CD4-positive, alpha-beta T cell treated with Interleukin-17A for 1 hour (primary cell): Measurements from ENCODE around the gene LYZ.
"Not testable (repeated sequence)": the region's sequence is repeated elsewhere in the genome, so short reads cannot be mapped to it uniquely, and the experiment has no call there.

Source experiments
- DNase-seq: peaks from one replicate; pipeline ENCODE4 v3.0.0-alpha.2; 2020

The LYZ gene

DNA sequence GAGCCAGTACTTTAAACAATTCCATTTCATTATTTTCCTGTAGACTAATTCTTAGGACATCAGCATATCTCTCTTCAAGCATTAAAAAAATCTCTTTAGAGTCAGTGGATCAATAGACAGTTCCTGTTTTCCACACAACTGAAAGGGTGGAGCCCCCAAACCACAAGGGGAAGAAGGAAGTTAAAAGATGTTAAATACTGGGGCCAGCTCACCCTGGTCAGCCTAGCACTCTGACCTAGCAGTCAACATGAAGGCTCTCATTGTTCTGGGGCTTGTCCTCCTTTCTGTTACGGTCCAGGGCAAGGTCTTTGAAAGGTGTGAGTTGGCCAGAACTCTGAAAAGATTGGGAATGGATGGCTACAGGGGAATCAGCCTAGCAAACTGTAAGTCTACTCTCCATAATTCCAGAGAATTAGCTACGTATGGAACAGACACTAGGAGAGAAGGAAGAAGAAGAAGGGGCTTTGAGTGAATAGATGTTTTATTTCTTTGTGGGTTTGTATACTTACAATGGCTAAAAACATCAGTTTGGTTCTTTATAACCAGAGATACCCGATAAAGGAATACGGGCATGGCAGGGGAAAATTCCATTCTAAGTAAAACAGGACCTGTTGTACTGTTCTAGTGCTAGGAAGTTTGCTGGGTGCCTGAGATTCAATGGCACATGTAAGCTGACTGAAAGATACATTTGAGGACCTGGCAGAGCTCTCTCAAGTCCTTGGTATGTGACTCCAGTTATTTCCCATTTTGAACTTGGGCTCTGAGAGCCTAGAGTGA is at the start of gene LYZ:
TSS of gene LYZ (plus strand) at position 220 of the 777 bp plus-strand sequence. CDS start at position 248, 28 bp downstream.
- DNase-seq = peak; percentile 24

DNA sequence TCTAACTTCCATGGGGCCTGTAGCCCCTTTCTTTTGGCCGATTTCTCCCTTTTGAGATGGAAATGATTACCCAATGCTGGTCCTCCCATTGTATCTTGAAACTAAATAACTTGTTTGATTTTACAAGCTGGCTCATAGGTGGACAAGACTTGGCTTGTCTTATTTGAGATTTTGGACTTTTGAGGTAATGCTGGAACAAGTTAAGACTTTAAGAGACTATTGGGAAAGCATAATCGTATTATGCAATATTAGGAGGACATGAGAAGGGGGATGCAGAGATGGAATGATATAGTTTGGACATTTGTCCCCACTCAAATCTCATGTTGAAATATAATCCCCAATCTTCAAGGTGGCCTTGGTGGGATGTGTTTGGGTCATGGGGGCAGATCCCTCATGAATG is 49.2 kb upstream of the LYZ start:
- no peak for DNase-seq

DNA sequence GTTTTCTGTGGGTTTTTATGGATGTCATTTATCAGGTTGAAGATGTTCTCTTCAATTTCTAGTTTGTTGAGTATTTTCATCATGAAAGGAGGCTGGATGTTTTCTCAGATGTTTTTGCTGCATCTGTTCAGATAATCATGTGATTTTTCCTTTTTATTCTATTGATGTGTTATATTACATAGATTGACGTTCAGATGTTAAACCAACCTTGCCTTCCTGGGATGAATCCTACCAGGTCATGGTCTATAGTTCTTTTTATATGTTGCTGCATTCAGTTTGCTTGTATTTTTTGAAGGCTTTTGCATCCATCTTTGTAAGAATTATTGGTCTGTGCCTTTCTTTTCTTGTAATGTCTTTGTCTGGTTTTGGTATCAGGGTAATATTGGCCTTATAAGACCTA is 43.9 kb upstream of the LYZ start:
- no peak for DNase-seq

DNA sequence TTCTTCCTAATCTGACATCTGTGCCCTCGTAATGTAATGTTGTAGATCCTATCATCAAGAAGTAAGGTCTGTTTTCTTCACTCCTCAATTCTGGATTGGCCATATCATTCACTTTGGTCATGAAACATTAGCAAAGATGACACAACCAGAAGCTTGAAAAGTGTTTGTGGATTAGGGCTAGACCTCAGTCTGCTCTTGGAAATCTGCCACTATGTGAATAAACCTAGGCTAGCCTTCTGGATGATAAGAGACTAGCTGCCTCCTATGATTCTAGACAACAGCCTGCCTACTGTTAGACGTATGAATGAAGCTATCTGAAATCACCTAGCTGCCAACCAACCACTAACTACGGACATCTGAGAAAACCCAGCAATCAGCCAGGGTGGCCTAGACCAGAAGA is 38.7 kb upstream of the LYZ start:
- no peak for DNase-seq

DNA sequence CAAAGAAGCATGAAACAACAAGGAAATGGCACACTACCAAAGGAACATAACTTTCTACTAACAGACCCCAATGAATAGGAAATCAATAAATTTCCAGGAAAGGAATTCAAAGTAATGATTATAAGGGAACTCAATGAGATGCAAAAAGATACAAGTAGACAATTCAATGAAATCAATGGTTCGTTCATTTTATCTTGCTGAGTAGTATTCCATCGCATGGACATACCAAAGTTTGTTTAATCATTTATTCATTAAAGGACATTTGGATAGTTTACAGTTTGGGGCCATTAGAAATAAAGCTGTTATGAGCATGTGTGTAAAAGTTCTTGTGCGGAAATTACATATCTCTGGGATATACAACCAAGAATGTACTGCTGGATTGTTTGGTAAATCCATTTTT is 35.0 kb upstream of the LYZ start:
- no peak for DNase-seq

DNA sequence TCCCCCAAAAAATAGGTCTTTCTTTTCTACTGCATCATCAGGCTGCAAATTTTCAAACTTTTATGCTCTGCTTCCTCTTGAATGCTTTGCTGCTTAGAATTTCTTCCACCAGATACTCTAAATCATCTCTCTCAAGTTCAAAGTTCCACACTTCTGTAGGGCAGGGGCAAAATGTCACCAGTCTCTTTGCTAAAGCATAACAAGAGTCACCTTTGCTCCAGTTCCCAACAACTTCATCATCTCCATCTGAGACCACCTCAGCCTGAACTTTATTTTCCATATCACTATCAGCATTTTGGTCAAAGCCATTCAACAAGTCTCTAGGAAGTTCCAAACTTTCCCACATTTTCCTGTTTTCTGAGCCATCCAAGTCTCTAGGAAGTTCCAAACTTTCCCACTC is 31.4 kb upstream of the LYZ start:
- DNase-seq = not testable (repeated sequence)

DNA sequence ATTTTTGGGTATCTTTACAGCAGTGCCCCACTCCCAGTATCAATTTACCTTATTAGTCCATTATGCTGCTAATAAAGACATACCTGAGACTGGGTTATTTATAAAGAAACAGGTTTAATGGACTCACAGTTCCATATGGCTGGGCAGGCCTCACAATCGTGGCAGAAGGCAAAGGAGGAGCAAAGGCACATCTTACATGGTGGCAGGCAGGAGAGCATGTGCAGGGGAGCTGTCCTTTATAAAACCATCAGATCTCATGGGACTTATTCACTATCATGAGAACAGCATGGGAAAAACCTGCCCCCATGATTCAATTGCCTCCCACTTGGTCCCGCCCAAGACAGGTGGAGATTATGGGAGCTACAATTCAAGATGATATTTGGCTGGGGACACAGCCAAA is 30.9 kb upstream of the LYZ start:
- DNase-seq = not testable (repeated sequence)

DNA sequence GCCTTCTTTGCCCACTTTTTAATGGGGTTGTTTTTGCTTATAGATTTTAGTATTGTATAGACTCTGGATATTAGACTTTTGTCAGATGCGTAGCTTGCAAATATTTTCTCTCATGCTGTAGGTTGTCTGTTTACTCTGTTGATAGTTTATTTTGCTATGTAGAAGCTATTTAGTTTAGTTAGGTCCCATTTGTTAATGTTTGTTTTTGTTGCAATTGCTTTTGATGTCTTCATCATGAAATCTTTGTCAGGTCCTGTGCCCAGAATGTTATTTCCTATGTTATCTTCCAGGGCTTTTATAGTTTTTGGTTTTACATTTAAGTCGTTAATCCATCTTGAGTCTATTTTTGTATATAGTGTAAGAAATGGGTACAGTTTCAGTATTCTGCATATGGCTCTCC is 30.0 kb upstream of the LYZ start:
- DNase-seq = no peak

DNA sequence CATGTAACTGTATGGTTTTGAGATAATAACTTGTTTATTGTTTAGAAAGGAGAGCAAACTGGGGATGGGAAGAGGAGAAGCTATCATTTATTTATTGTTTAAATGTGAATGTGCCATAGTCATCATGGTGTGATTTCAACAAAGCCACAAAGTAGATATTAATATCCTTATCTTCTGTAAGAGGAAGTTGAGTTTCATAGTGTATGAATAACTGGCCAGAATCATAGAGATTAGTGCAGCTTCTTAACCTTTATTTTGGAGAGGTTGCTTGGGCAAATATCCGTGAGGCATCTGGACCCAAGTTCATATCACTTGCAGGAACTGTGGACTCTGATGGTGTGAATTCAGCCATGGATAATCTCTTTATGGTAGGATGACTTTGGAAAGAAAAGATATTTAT is 26.8 kb upstream of the LYZ start:
- no peak for DNase-seq

DNA sequence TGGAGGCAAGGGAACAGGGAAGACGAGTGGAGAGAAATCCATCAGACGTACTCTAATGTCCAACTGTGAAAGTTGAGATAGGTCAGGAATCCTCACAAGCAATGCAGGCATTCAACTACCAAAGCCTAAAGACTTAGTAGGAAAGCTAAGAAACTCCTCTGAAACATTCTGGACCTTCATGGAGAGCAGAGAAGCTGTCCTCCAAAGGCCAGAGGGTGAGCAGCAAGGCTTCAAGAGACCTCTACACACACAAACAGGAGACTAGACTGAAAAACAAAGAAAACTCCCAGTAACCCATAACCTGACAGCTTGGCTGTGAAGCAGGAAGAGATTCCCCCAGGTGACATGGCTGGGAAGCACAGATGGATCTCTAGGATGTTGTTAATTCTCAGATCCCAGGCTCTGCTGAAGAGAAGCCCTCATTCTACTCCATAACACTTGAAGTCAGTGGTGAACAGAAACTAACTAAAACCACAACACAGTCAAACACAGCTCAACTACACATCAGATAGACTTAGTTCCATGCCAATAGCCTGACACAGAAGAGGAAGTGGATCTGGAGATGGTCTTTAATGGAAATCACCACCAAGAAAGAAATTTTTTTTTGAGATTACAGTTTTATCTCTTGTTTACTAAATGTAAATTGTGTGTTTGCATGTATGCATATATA is 23.2 kb upstream of the LYZ start:
- DNase-seq = no peak

DNA sequence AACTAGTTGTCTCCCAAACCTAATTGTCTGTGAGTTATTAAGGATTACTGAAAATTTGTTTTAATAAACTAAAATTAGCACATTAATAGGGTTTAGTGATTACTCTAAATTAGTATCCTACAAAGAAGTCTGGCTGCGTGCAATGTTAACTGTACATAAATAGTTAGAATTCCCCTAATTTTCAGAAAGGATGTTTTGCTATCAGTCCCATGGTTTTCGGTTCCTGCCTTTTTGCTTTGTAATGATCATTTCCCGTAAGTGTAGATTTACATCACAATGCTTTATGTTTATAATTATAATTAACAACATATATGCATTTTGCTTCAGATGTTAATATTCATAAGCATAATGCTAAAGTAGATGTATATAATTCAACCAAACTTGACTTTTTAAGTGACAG is 19.8 kb upstream of the LYZ start:
- DNase-seq = no peak

DNA sequence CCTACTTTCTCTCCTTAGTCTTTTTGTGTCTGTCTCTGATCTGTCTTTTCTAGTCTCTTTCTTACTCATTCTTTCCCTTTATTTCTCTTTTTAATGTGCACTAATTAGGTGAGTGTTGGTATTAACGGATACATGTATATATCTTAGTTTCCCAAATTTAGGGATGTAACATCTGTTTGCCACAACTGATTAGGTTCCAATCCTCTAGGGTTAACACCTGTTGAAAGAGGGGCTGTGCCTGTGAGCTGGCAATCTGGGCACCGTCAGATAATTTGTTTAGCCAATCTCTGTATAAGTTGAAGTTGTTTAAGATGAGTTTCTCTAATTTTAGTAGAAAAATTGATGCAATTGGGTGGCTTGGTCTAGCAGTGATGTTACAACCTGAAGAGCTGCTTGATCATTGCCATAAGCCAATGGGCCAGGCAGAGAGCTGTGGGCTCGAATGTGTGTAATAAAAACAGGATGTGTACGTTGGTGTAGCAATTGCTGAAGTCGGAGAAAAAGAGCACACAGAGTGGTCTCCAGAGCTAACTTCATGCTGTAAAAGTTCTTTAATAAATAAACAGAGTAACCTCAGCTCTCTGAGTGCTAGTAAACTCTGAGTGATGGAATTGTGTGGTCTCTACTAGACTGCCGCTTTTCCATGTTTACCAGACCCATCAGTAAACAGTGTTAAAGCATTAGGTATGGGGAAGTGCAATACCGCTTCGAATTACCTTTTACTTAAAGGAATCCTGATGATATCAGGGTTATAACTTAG is 18.3 kb upstream of the LYZ start:
- DNase-seq = peak; percentile 71

DNA sequence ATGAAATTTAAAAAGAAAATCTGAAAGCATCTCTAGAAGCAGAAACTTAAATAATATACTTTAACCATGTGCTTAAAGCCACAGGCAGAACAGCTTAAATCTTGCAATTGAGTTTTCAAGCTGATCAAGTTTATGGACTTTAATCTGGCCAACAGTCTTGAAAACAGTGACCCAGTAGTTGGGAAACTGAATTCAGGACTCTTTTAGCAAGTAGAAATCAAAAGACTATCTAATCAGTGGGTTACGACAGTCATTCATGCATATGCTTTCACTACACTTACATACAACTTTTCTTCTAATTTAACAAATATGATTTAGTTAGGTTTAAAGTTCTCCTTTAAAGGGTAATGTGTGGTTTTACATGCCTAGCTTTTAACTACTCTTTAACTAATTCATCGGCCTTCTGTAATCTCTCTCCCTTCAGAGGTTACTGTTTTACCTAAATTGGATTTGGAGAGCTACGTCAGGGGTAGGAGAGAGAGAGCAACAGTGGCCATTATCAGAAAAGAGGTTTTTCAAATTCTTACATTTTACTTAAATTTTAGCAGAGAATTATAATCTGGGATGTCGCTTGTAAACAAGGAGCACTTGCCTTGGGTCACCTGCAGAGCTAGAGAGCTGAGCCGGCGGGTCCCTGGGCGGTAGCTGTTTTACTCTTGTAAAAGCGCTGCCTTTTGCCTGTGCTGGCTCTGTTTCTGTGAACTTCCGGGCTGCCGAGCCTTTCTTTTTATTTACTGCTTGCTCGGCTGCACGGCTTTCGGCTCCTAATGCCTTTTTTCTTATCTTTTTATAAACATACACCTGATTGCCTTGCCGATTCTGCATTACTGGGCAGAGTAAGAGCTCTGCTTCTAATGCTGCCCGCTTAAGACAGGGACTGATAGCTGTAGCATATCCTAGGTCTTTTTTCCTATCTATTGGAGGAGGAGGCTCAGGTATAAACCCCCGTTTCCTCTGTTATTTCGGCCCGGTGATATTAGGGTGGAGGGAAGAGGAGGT is 17.4 kb upstream of the LYZ start:
- DNase-seq = peak; percentile 77

DNA sequence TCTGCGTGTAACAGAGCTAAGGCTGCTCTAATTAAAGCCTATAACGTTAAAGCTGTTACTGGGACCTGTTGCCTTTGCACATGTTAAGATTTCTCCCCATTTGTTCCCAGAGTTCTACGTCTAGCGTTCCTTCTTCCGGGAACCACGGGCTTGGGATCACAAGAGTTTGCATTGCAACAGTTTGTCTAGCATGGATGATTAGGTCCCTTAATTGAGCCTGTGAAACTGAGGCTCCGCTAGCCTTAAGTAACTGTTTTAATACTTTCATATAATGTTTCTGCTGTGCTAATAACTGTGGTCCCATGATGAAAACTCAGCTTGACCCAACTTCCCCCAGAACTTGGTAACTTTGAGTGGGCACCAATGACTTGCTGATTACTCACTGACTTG is 16.7 kb upstream of the LYZ start:
- no peak for DNase-seq

DNA sequence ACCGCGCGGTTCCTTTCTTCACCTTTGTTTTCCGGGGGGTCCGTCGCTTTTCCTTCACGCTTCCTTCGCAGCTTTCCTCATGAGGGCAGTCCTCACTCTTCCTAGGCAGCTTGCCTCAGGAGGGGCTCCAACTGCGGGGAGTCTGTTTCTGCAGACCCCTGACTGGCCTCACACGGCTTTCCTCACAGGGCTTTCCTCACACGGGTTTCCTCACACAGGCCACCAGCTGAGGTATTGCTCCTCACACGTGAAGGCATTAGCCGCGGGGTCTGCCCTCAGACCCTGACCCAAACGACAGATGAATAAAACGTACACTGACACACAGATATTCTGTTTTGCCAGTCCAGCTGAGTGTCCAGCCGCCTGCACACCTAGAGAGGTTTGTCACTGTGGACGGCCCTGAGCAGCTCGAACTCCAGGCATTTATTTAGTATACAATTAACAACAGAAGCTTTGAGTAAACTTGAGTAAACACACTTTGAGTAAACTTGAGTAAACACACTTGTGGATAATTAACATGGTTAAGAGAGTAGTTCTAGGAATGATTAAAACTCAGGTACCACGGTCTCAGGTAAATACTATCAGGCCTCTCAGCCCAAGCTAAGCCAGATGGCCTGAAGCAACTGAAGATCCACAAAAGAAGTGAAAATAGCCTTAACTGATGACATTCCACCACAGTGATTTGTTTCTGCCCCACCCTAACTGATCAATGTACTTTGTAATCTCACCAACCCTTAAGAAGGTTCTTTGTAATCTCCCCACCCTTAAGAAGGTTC is 16.1 kb upstream of the LYZ start:
- no peak for DNase-seq

DNA sequence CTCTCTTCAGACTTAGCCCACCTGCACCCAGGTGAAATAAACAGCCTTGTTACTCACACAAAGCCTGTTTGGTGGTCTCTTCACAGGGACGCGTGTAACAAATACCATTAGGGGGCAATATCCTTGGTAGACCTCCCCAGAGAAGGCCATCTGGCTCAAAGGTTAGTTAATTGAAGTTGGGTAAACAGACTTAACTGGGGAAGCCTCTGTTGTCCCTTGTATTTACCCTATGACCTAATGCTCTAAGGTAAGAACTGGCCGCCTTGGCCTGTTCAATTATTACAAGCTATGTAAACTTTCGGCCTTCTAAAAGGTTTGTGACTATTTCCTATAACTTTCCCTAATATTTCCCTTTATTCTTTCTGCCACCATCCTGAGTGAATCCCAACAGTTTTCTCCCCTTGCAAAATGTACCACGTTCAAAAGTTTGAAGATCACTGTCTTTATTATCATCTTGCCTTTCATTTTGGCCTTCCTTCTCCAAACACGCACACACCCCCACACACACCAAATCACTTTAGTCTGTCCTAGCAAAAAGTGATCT is 15.3 kb upstream of the LYZ start:
- no peak for DNase-seq

DNA sequence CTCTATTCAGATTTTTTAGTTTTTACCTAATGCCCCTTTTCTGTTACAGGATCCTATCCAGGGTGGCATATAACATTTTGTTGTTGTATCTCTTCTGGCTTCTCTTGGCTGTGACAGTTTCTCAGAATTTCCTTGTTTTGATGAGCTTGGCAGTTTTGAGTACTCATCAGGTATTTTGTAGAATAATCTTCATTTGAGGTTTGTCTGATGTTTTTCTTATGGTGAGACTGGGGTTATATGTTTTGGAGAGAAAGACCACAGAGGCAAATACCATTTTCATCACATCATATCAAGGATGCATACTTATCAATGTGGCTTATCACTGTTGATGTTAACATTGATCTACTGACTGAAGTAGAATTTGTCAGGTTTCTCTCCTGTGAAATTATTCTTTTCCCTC is 14.0 kb upstream of the LYZ start:
- DNase-seq = peak; percentile 26

DNA sequence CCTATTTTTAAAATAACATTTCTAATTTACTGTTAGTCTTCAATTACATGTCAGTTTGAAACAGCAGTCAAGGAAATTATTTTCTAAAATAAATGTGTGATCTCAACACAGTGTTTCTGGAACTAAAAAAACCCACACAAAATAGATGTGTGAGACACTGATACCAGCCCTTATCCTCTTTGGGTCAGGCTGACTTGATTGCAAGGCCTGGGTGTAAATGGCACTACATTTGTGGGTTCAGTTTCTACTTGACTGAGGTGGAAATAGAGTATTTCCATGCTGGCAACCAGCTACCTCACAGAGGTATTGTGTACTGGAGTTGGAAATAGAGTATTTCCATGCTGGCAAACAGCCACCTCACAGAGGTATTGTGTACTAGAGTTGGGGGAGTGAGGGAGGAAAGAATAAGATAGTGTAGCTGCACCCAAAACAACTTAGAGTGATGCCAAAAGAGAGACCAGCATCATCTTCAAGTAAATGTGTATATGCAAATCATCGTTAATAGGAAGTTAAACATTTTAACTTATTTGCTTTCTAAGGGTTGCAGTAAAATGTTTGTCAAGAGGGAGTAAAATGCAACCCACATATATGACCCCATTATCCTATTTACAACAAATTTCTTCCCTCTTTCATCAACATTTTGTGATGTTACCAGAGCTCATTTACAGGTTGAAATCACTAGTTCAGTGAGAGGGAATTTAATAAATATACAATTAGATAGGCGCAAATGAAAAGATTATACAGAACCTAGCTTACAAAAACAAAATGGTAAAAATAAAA is 10.7 kb upstream of the LYZ start:
- no peak for DNase-seq

DNA sequence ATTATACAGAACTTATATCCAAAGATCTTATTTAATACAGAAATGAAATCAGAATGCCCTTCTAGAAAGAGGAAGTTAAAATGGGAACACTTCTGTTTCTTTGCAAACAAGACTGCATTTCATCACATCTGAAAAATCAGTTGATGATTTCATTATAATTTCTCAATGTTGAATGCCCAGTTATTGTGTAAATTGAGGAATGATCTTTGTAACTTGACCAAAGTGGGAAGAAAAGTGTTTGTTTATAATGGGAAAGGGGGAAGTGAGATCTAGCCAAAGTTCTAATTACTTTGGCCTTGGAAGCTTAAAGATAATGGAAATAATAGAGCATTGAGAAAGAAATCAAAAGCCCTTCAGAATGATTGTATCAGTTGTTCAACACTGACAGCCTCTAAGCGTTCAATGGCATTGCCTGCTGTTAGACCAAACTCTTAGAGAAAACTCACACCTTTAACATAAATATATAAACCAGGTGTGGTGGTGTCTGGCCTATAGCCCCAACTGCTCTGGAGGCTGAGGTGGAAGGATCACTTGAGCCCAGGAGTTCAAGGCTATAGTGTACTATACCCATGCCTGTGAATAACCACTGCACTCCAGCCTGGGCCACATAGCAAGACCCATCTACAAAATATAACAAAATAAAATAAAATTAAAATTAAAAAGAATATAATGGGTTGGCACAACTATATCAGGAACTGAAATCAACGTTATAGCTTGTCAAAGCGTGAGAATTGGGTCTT is 9.9 kb upstream of the LYZ start:
- no peak for DNase-seq

DNA sequence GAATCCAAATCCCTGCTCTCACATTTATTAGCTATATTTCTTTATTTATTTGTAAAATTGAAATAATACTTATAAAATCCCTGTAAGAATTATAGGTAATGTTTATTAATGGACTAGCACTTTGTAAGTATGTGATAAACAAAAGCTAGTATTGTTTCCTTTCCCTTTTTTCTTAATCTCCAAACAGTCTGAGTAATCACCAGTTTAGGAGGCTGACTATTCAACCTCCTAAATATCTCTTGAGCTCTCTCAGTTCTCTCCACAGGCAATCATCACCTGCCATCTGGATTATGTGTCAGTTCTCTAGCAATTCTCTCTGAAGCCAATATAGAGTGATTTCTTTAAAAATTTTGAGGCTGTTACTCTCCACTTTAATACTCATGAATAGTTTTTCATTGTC is 9.2 kb upstream of the LYZ start:
- no peak for DNase-seq
